AG04449 (cell line): ENCODE results near the gene ZC3H12D.
A peak's percentile ranks its signal among the peaks of the same experiment; 100 is the strongest.

Source experiments
- CTCF ChIA-PET: fragments of 350-600 bp; formaldehyde crosslinking; extraction: SDS; loops from one replicate; lab custom pipeline; 2021; ENCODE audit warnings: antibody characterized with exemption; lab: Yijun Ruan, JAX
- POLR2A ChIA-PET: fragments of 400-600, 350-600 bp; formaldehyde crosslinking; extraction: SDS; loops from one replicate; lab custom pipeline; 2020; ENCODE audit warnings: antibody characterized with exemption, inconsistent platforms; lab: Yijun Ruan, JAX
- DNase-seq: peaks from one replicate; pipeline ENCODE4 v3.0.0-alpha.2; 2010; ENCODE audit warnings: low read depth, low spot score
- H3K4me3 ChIP-seq: 2 replicates; pipeline ENCODE4 v1.5.1; 2011; ENCODE audit warnings: low read depth, mild to moderate bottlenecking, control low read depth, low read length
- TF ChIP-seq, protein P1 (sequence below): IDR thresholded peaks from one replicate; pipeline ENCODE4 v1.5.1; 2011; ENCODE audit warnings: mild to moderate bottlenecking, moderate library complexity, low read length, control low read depth, inconsistent platforms; ENCODE audit not compliant: insufficient read depth; ENCODE audit errors: missing control alignments

Gene ZC3H12D

DNA sequence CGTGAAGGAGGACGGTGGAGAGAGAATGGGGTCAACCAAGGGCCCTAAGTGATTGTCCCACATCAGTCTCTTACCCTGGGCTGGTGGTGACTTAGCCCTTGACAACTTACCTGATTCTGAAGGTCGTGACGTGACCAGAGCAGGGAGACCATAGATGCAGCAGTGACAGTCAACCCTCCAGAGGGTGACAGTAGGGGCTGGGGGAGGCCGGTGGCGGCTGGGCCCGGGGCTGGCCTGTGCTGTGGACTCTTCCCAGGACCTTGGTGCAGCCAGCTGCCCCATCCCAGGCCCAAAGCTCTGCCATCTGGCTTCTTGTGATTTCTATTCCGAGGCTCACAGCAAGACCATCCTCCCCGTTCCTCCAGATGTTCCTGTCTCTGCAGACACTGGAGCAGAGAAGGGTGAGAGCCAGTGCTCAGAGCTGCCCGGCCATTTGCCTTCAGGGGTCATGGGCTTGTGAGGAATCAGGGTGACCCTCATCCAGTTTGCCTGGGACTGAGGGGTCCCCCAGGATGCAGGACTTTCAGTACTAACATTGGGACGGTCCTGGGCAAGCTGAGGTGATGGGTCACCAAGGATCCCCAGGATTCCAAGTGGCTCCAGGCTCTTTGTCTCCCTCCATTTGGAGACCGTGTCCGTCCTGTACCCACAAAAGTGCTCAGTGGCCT is 48.8 kb downstream of the ZC3H12D start:
- H3K4me3 ChIP-seq: no peak overlapping the region
- POLR2A ChIA-PET: no interaction called here
- no peak for DNase-seq
- TF ChIP-seq, protein P1, sequence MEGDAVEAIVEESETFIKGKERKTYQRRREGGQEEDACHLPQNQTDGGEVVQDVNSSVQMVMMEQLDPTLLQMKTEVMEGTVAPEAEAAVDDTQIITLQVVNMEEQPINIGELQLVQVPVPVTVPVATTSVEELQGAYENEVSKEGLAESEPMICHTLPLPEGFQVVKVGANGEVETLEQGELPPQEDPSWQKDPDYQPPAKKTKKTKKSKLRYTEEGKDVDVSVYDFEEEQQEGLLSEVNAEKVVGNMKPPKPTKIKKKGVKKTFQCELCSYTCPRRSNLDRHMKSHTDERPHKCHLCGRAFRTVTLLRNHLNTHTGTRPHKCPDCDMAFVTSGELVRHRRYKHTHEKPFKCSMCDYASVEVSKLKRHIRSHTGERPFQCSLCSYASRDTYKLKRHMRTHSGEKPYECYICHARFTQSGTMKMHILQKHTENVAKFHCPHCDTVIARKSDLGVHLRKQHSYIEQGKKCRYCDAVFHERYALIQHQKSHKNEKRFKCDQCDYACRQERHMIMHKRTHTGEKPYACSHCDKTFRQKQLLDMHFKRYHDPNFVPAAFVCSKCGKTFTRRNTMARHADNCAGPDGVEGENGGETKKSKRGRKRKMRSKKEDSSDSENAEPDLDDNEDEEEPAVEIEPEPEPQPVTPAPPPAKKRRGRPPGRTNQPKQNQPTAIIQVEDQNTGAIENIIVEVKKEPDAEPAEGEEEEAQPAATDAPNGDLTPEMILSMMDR: no peak
- CTCF ChIA-PET: interaction anchor here (1.6 to 18.9 kb wide), 2 partner anchors 354 to 405 kb away, joined by 5 to 382 read pairs; no protein-coding TSS in a partner anchor

DNA sequence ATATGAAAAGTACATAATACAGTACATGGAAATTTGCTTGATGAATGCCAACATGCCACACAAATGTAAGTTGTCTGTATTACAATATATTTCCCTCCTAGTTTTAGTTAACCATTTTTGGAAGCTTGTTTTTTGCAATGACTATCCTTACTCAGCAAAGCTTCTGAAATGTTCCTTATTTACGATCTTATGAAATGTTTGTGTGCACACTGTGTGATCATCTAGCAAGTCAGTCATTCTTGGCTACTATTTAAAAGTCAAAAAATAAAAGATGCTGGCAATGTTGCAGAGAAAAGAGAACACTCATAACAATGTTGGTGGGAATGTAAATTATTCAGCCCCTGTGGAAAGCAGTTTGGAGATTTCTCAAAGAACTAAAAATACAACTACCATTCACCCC is 50.9 kb downstream of the ZC3H12D start:
- no peak for DNase-seq
- ChIA-PET CTCF (interaction anchor here (0.7 to 18.9 kb wide), 13 partner anchors 10 to 854 kb away, joined by 3 to 382 read pairs (median 8); no protein-coding TSS in a partner anchor), POLR2A (no interaction called here)
- H3K4me3 ChIP-seq: no peak overlapping the region
- TF ChIP-seq, protein P1: no peak

DNA sequence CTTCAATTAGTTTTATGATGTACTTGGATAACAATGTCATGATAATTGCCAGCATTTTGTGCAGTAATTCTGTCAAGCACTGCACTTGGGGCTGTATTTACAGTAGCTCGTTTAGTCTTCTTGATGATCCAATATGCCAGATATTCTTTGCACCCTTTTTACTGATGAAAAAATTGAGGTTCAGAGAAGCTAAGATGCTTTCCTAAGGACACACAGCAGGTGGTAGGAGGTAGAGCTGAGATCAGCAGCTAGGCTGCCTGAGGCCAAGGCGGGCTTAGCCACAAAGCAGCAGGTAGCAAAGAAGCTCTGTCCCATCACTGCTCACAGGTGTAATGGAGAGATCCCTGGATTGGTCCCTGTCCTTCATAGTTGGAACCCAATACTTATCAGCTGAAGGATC is 51.4 kb downstream of the ZC3H12D start:
- no peak overlapping the region for H3K4me3 ChIP-seq
- TF ChIP-seq, protein P1: no peak
- no peak for DNase-seq
- CTCF ChIA-PET: interaction anchor here (0.7 to 18.9 kb wide), 19 partner anchors 8 to 853 kb away, joined by 3 to 382 read pairs (median 11); no protein-coding TSS in a partner anchor
- POLR2A ChIA-PET: no interaction called here

DNA sequence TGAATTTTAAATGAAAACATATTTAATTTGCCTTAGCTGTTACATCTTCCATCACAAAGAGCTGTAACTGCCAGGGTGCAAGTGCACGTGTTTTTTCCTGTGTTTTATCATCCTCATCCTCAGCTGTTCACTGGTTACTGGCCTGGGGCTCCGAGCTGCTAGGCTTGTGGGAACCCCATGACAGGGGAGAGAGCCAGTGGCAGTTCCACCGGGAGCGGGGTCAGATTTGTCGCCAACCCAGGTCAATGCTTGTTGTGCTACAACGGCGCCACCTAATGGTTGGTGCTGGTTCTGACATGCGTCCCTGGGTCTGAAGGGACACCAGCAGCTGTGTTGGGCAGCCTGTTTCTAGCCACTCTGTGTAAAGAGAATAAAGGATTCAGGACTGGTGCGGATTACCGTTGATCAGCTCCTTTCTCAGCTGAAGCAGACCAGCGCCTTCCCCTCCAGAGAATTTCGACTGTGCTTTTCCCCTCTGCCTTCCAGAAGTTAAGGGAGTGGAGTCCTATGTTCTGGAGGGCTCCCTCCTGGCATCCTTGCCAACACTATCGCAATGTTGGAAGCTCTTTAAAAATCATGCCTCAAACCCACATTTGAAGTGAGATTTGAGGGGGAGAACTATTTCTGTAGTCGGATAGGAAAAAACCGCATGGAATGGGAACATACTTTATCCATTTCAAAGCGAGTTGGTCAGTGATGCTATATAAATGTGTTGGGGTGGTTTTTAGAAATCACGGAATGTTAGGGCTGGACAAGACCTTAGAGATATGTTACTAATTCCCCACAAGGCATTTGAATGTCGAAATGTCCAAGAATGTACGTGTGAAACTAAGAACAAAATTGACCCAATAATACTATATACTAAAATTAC is 52.7 kb downstream of the ZC3H12D start:
- POLR2A ChIA-PET: interaction anchor here (0.6 kb wide), 1 partner anchor 265 kb away, joined by 3 read pairs; no protein-coding TSS in a partner anchor
- no peak overlapping the region for H3K4me3 ChIP-seq
- DNase-seq: no peak
- CTCF ChIA-PET: interaction anchor here (0.6 to 18.9 kb wide), 63 partner anchors 8 to 872 kb away, joined by 3 to 382 read pairs (median 5); no protein-coding TSS in a partner anchor
- TF ChIP-seq, protein P1: peak; percentile 93

DNA sequence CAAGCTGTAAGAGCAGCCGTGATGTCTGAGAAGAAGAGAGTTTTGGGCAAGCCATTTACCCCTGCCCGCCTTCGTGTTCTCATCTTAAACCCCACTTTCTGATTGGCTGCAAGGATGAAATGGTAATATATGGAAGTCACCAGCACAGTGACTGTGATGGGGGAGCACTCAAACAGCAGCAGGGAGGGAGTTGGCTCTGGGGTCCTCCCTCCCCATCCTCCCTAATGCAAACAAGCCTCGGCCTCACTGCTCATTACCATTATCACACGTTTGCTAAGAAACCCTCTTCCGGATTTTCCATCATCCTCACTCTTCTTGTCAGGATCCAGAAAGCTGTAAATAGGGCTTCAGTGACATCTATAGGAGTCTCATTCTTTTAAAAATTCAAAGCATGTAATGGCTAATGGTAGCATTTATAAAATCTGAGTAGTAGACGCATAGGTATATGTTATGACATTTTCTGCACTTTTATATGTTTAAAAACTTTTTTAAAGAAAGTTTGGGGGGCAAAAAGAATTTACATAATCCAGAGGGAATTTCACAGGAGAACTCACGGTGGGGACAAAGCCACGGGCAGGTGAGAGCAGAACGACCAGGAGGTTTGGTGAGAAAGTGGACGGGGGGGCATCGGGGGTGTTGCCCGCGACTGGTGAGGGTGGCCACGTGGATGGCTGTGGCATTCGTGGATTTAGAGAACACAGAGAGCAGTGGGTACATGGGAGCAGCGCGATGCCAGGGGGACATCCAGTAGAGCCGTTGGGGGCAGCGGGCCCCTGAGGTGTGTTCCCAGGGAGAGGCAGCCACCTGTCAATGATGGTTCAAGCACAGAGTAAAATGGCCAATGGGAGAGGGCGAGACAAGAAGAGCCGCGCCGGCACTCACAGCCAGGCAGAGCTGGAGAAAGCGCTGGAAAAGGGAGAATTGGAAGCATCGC is 55.1 kb downstream of the ZC3H12D start:
- TF ChIP-seq, protein P1: no peak
- ChIA-PET CTCF (interaction anchor here (0.7 to 18.9 kb wide), 10 partner anchors 10 to 852 kb away, joined by 3 to 382 read pairs (median 6); no protein-coding TSS in a partner anchor), POLR2A (interaction anchor here (1.3 kb wide), 1 partner anchor 397 kb away, joined by 3 read pairs; no protein-coding TSS in a partner anchor)
- H3K4me3 ChIP-seq: no peak overlapping the region
- DNase-seq: no peak
